Natural killer cell (primary cell): ENCODE data around the gene SLC26A4. TPM values are rescaled to one million over a fixed set of nuclear protein-coding genes. Genes with fewer than 3 reads are reported as not detected.

Experiments
- ATAC-seq, 3 donors: fragments of 150-1000 bp in 2 of 3; fragments of 200-7000 bp in 1 of 3; cut with Tn5 transposase; 1 replicate in 1 of 3; 2 replicates in 2 of 3; pipeline ENCODE4 v1.10.0; 2021; ENCODE audit warnings: mild to moderate bottlenecking in 2 of 3, moderate library complexity in 2 of 3
- DNase-seq, 2 donors: peaks; one replicate each; pipeline versions ENCODE4 v3.0.0 to v3.0.0-alpha.2; 2013 to 2021; ENCODE audit warnings: mixed read lengths in 1 of 2
- H3K27ac ChIP-seq: one replicate; pipeline ENCODE4 v1.5.1; 2013; ENCODE audit warnings: mild to moderate bottlenecking, low read length
- H3K27me3 ChIP-seq: one replicate; pipeline ENCODE4 v1.6.1; 2013; ENCODE audit warnings: low read length; ENCODE audit not compliant: control insufficient read depth, insufficient read depth
- H3K36me3 ChIP-seq: one replicate; pipeline ENCODE4 v1.6.1; 2013; ENCODE audit warnings: low read length; ENCODE audit not compliant: control insufficient read depth, insufficient read depth
- H3K4me1 ChIP-seq: one replicate; pipeline ENCODE4 v1.6.1; 2013; ENCODE audit warnings: low read length; ENCODE audit not compliant: control insufficient read depth, insufficient read depth
- H3K4me3 ChIP-seq: one replicate; pipeline ENCODE4 v1.5.1; 2013; ENCODE audit warnings: low read length
- H3K9me3 ChIP-seq: one replicate; pipeline ENCODE4 v1.6.1; 2013; ENCODE audit warnings: low read length; ENCODE audit not compliant: control insufficient read depth, insufficient read depth
- H3K27ac Mint-ChIP-seq, 2 donors: one replicate each; pipeline ENCODE4 v1.8.0; 2022; ENCODE audit warnings: mild to moderate bottlenecking in 2 of 2, mixed read lengths in 2 of 2, moderate library complexity in 1 of 2
- H3K27me3 Mint-ChIP-seq, 2 donors: one replicate each; pipeline ENCODE4 v1.8.0; 2022; ENCODE audit warnings: low read depth in 2 of 2, mixed read lengths in 2 of 2
- H3K36me3 Mint-ChIP-seq: one replicate; pipeline ENCODE4 v1.8.0; 2022; ENCODE audit warnings: mixed read lengths
- H3K4me1 Mint-ChIP-seq, 2 donors: one replicate each; pipeline ENCODE4 v1.8.0; 2022; ENCODE audit warnings: mixed read lengths in 2 of 2
- H3K4me3 Mint-ChIP-seq: one replicate; pipeline ENCODE4 v1.8.0; 2022; ENCODE audit warnings: mild to moderate bottlenecking, moderate library complexity, mixed read lengths
- H3K9me3 Mint-ChIP-seq, 2 donors: one replicate each; pipeline ENCODE4 v1.8.0; 2022; ENCODE audit warnings: mixed read lengths in 2 of 2
- WGBS: methylation state at CpG from one replicate; pipeline ENCODE4 v1.1.7; 2013; ENCODE audit warnings: missing lambda C conversion rate; ENCODE audit not compliant: insufficient coverage; 5-methylcytosine and 5-hydroxymethylcytosine counted together
- intact Hi-C: fragments of 100-400 bp; cut with micrococcal nuclease; formaldehyde crosslinking; loops from one replicate; pipeline ENCODE4 v1.14.2; 2022
- total RNA-seq, 4 donors: library from RNA; stranded (reverse); fragments of 120-200 nt in 1 of 4; gene quantifications; one replicate each; pipeline versions ENCODE4 v1.2.3 to v1.2.4, GENCODE V29; 2013 to 2022
- TF ChIP-seq, protein P1 (sequence below): fragments of 200-600 bp; IDR thresholded peaks from one replicate; pipeline ENCODE4 v1.8.0; 2022; ENCODE audit warnings: antibody characterized with exemption

SLC26A4 gene
- total RNA-seq, 3 donors from 2014 or later (not counting 1 experiment from before 2014, with no cell fraction given): 0.45 TPM; not detected in 2

DNA sequence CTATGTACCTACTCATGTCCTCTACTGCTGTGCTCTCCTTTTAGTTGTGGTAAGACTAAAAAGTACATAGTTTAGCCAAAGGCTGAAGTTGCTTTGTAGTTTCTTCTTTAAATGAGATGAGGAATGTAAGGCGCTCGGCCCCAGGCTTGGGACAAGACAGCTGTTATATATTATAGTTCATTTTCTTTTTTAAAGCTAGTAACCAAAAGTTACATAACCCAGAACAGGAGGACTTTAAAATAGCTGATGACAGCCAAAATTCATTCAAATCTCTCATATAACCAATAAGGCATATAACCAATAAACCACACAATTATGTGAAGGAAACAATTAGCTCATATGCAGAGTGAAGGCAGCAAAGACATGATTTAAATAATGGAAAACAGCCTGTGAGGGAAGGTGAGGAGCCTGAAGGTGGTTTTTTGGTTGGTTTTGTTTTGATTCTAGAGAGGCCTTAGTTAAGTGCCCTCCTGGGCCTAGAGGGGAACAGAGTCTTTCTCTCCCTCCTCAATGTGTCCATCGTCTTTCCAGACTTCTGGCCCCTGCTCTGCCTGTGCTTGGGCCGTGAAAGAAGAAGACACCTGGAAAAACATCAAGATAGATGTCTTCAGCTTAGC, 35.8 kb downstream of the SLC26A4 start:
- Mint-ChIP-seq H3K27ac (no peak overlapping the region), H3K36me3 (no peaks in the 10 kb centered on the region), H3K4me1 (no peaks in the 10 kb centered on the region), H3K4me3 (no peak overlapping the region), H3K27me3 (peaks cover 7 to 35% of the 10 kb centered on the region in 2 donors), H3K9me3 (no peaks in the 10 kb centered on the region)
- Histone ChIP-seq H3K27ac (no peak overlapping the region), H3K4me1 (no peaks in the 10 kb centered on the region), H3K36me3 (no peaks in the 10 kb centered on the region), H3K27me3 (no peaks in the 10 kb centered on the region), H3K4me3 (no peak overlapping the region), H3K9me3 (no peaks in the 10 kb centered on the region)
- ATAC-seq (no peak), DNase-seq (no peak)
- WGBS: 77% methylated on average over 2 of the region's 4 CpGs
- intact Hi-C loops: no loop called here
- TF ChIP-seq, protein P1, sequence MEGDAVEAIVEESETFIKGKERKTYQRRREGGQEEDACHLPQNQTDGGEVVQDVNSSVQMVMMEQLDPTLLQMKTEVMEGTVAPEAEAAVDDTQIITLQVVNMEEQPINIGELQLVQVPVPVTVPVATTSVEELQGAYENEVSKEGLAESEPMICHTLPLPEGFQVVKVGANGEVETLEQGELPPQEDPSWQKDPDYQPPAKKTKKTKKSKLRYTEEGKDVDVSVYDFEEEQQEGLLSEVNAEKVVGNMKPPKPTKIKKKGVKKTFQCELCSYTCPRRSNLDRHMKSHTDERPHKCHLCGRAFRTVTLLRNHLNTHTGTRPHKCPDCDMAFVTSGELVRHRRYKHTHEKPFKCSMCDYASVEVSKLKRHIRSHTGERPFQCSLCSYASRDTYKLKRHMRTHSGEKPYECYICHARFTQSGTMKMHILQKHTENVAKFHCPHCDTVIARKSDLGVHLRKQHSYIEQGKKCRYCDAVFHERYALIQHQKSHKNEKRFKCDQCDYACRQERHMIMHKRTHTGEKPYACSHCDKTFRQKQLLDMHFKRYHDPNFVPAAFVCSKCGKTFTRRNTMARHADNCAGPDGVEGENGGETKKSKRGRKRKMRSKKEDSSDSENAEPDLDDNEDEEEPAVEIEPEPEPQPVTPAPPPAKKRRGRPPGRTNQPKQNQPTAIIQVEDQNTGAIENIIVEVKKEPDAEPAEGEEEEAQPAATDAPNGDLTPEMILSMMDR: no peak

DNA sequence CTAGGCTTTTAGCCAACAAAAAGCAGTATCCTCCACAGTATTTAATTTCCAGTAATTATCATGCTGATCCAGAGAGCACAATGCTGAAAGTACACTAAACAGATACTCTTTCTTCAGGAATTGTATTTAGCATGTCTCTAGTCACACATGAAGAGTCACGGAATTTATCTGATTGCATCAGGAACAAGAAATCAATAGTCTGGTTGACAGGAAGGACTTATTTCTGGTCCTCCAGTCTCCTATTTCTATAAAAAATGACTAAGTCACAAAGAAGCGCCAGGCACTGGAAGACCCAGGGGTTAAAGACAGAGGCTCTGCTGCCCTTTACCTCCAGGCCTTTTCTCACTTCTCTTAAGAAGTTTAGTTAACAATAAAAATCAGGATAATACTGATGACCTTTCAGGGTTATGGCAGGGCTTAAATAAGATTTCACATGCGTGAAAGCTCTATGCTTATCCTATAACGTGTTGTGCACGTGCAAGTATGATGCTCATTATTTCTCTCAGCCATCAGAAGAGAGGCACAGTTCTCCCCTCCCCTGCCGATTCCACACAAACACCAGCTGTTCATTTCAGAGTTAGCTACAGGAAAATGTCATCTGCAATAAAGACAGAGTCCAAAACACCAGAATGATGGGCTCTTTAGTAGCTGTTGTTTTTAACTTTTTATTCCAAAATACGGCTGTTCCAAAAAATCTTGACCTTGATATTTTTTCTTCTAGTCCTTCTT, 36.9 kb downstream of the SLC26A4 start:
- Mint-ChIP-seq H3K9me3 (no peaks in the 10 kb centered on the region), H3K4me3 (no peak overlapping the region), H3K4me1 (no peaks in the 10 kb centered on the region), H3K27me3 (peaks cover 7 to 36% of the 10 kb centered on the region in 2 donors), H3K36me3 (no peaks in the 10 kb centered on the region), H3K27ac (no peak overlapping the region)
- Histone ChIP-seq H3K36me3 (no peaks in the 10 kb centered on the region), H3K4me1 (no peaks in the 10 kb centered on the region), H3K4me3 (no peak overlapping the region), H3K9me3 (no peaks in the 10 kb centered on the region), H3K27me3 (no peaks in the 10 kb centered on the region), H3K27ac (no peak overlapping the region)
- 91% methylated on average over 6 of the region's 7 CpGs for WGBS
- TF ChIP-seq, protein P1: no peak
- intact Hi-C loops: no loop called here
- DNase-seq (no peak), ATAC-seq (no peak)

DNA sequence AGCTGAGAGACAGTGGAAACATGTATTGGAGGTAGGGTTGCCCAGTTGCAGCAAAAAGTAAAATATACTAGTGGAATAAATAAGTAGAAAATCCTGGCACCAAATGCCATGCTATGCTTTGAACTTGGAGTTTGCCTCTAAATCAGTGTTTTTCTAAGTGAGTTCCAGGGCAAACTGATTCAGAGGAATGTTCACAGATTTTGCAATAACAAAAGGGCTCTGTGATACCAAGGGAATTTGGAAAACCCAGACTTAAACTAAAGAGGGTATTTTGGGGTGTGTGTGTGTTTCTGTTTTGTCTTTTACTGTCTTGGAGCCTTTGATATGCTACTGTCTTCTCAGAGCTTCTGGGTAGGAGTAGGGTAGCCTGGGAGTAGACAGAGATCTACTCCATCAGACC, 39.9 kb downstream of the SLC26A4 start:
- peaks cover 4 to 13% of the 10 kb centered on the region in 2 donors for H3K27me3 Mint-ChIP-seq
- intact Hi-C loops: no loop called here
- no peaks in the 10 kb centered on the region for H3K9me3 Mint-ChIP-seq
- DNase-seq (no peak), ATAC-seq (no peak)
- Histone ChIP-seq H3K36me3 (no peaks in the 10 kb centered on the region), H3K4me3 (no peak overlapping the region), H3K27ac (no peak overlapping the region), H3K4me1 (no peaks in the 10 kb centered on the region), H3K27me3 (no peaks in the 10 kb centered on the region), H3K9me3 (no peaks in the 10 kb centered on the region)
- TF ChIP-seq, protein P1: no peak
- H3K4me3 Mint-ChIP-seq: no peak overlapping the region
- H3K36me3 Mint-ChIP-seq: no peaks in the 10 kb centered on the region
- H3K4me1 Mint-ChIP-seq: no peaks in the 10 kb centered on the region
- no peak overlapping the region for H3K27ac Mint-ChIP-seq
